HepG2 (cell line): Measurements from ENCODE around the gene DOK4. TPM values are rescaled to one million over a fixed set of nuclear protein-coding genes. Genes with fewer than 3 reads are reported as not detected.

Experiments used
- DBP ChIP-seq: sonication (generic); formaldehyde crosslinking; IDR thresholded peaks from 2 replicates; pipeline ENCODE4 v1.4.0; 2020; ENCODE audit warnings: missing genetic modification reagents; ENCODE audit errors: not compliant biosample characterization
- DDIT3 ChIP-seq: sonication (generic); formaldehyde crosslinking; IDR thresholded peaks from 2 replicates; pipeline ENCODE4 v1.4.0; 2020; ENCODE audit warnings: mild to moderate bottlenecking, missing genetic modification reagents
- E2F1 ChIP-seq: sonication (generic); formaldehyde crosslinking; IDR thresholded peaks from 2 replicates; pipeline ENCODE4 v1.5.0; 2020; ENCODE audit warnings: missing genetic modification reagents
- ELF3 ChIP-seq: IDR thresholded peaks from 2 replicates; pipeline ENCODE4 v1.6.1; 2016; ENCODE audit warnings: missing genetic modification reagents, missing compliant biosample characterization
- ELK4 ChIP-seq: sonication (generic); formaldehyde crosslinking; IDR thresholded peaks from 2 replicates; pipeline ENCODE4 v1.9.0; 2021; ENCODE audit warnings: missing genetic modification reagents, borderline replicate concordance
- FUBP1 ChIP-seq: sonication (generic); formaldehyde crosslinking; IDR thresholded peaks from 2 replicates; pipeline ENCODE4 v1.5.1; 2020; ENCODE audit warnings: missing genetic modification reagents, mild to moderate bottlenecking, borderline replicate concordance
- GLMP ChIP-seq: sonication (generic); formaldehyde crosslinking; IDR thresholded peaks from 2 replicates; pipeline ENCODE4 v1.9.0; 2021; ENCODE audit warnings: missing genetic modification reagents, mild to moderate bottlenecking, borderline replicate concordance
- GRHL1 ChIP-seq: sonication (generic); formaldehyde crosslinking; conservative IDR thresholded peaks from 2 replicates; pipeline ENCODE4 v1.8.0; 2022; ENCODE audit warnings: missing genetic modification reagents
- JUND ChIP-seq: sonication (generic); formaldehyde crosslinking; IDR thresholded peaks from 2 replicates; pipeline ENCODE4 v1.8.0; 2022; ENCODE audit warnings: mild to moderate bottlenecking, missing genetic modification reagents
- MATR3 ChIP-seq: sonication (generic); formaldehyde crosslinking; IDR thresholded peaks from 2 replicates; pipeline ENCODE4 v1.4.0; 2020; ENCODE audit warnings: missing genetic modification reagents
- NR3C1 ChIP-seq: sonication (generic); formaldehyde crosslinking; IDR thresholded peaks from 2 replicates; pipeline ENCODE4 v1.4.0; 2020; ENCODE audit warnings: missing genetic modification reagents
- PPARG ChIP-seq: conservative IDR thresholded peaks from 2 replicates; pipeline ENCODE4 v1.6.1; 2016; ENCODE audit warnings: missing biosample characterization, missing genetic modification reagents
- RXRB ChIP-seq: IDR thresholded peaks from 2 replicates; pipeline ENCODE4 v1.6.1; 2016; ENCODE audit warnings: borderline replicate concordance, missing genetic modification reagents, missing compliant biosample characterization
- SKI ChIP-seq: fragments of 450-650 bp; IDR thresholded peaks from one replicate; pipeline ENCODE4 v1.6.1; 2018; ENCODE audit warnings: mild to moderate bottlenecking; ENCODE audit not compliant: partially characterized antibody
- SNAPC2 ChIP-seq: sonication (generic); formaldehyde crosslinking; IDR thresholded peaks from 2 replicates; pipeline ENCODE4 v1.8.1; 2022; ENCODE audit warnings: mild to moderate bottlenecking, missing genetic modification reagents
- ZNF292 ChIP-seq: sonication (generic); formaldehyde crosslinking; IDR thresholded peaks from 2 replicates; pipeline ENCODE4 v1.8.1; 2022; ENCODE audit warnings: mild to moderate bottlenecking, low read depth, missing genetic modification reagents, borderline replicate concordance
- ZNF326 ChIP-seq: sonication (generic); formaldehyde crosslinking; IDR thresholded peaks from 2 replicates; pipeline ENCODE4 v1.4.0; 2020; ENCODE audit warnings: missing genetic modification reagents, borderline replicate concordance
- ZNF644 ChIP-seq: IDR thresholded peaks from 2 replicates; pipeline ENCODE4 v1.6.1; 2016; ENCODE audit warnings: low read depth
- ZNF777 ChIP-seq: sonication (generic); formaldehyde crosslinking; IDR thresholded peaks from 2 replicates; pipeline ENCODE4 v1.4.0; 2020; ENCODE audit warnings: missing genetic modification reagents
- ZNF781 ChIP-seq: sonication (generic); formaldehyde crosslinking; IDR thresholded peaks from 2 replicates; pipeline ENCODE4 v1.5.1; 2020; ENCODE audit warnings: borderline replicate concordance, mild to moderate bottlenecking, missing genetic modification reagents; ENCODE audit errors: not compliant biosample characterization
- ZSCAN25 ChIP-seq: sonication (generic); formaldehyde crosslinking; IDR thresholded peaks from 2 replicates; pipeline ENCODE4 v1.8.0; 2022; ENCODE audit warnings: mild to moderate bottlenecking, missing genetic modification reagents
- polyA plus RNA-seq, 8 experiments: library from polyadenylated mRNA; depleted of rRNA in 3 of 8; stranded (reverse) in 7 of 8; unstranded in 1 of 8; fragments of >200 nt; fragmentation: Illumina TruSeq in 4 of 8; extraction: Trizol in 4 of 8; gene quantifications; 2 replicates each; pipeline versions ENCODE4 v1.2.1 to v1.2.3, GENCODE V29; 2011 to 2016; ENCODE audit warnings: low read depth in 4 of 8, missing spikeins in 1 of 8, mixed read lengths in 1 of 8; ENCODE audit not compliant: insufficient read depth in 1 of 8
- total RNA-seq, 5 experiments: library from RNA; depleted of rRNA; stranded (reverse); fragments of >200 nt; fragmentation: Illumina TruSeq; extraction: Trizol; gene quantifications; 2 replicates each; pipeline ENCODE4 v1.2.3, GENCODE V29; 2016; ENCODE audit warnings: low read depth in 1 of 5

Gene DOK4
- total and polyA plus RNA-seq, 2 of the 13 experiments (the other 11 are each of a cell fraction or from before 2014, with no cell fraction given) = 52.7 to 70.0 TPM

- peak; percentile 73 for TF ChIP-seq E2F1 (CRISPR knock-in tag)
- no peak for TF ChIP-seq NR3C1 (CRISPR knock-in tag)
- no peak for TF ChIP-seq MATR3
- TF ChIP-seq DBP = no peak
- no peak for TF ChIP-seq GLMP (CRISPR knock-in tag)
- peak; percentile 88 for TF ChIP-seq ZNF777
- no peak for TF ChIP-seq DDIT3 (CRISPR knock-in tag)
- TF ChIP-seq ZNF326 = no peak
- no peak for TF ChIP-seq FUBP1 (CRISPR knock-in tag)
- peak; percentile 64; the same call in 1 of the 2 replicates for TF ChIP-seq ZNF292 (CRISPR knock-in tag)
- TF ChIP-seq PPARG (CRISPR knock-in tag) = peak; percentile 73
- TF ChIP-seq SNAPC2 (CRISPR knock-in tag) = no peak
- TF ChIP-seq GRHL1 = no peak
- TF ChIP-seq ELK4 = 0 out of 2 replicates have a peak, but pooled peaks have one; percentile 52
- peak; percentile 65; the same call in 1 of the 2 replicates for TF ChIP-seq ZSCAN25
- no peak for TF ChIP-seq JUND
- TF ChIP-seq ZNF781 (CRISPR knock-in tag) = peak; percentile 30
- peak; percentile 81 for TF ChIP-seq RXRB (CRISPR knock-in tag)
- 0 out of 2 replicates have a peak, but pooled peaks have one; percentile 22 for TF ChIP-seq ZNF644 (CRISPR knock-in tag)
- peak; percentile 83 for TF ChIP-seq ELF3 (CRISPR knock-in tag)
- TF ChIP-seq SKI = peak; percentile 89
Measured at GRCh38 chr16:57447186-57447962, 38.9 kb downstream of the DOK4 start, which contains the start of the genes CIAPIN1 and COQ9 (continued).
